GM21381 (cell line): ENCODE results near the gene CA5A.

ENCODE experiments used
- ATAC-seq: cut with Tn5 transposase; IDR thresholded peaks from one replicate; pipeline ENCODE4 v1.9.1; 2021; ENCODE audit warnings: mild to moderate bottlenecking, moderate library complexity; ENCODE audit not compliant: unreplicated experiment

The CA5A gene

GRCh38 chr16:87854053-87854906 is 82.0 kb downstream of the CA5A start:
- no peak for ATAC-seq

DNA sequence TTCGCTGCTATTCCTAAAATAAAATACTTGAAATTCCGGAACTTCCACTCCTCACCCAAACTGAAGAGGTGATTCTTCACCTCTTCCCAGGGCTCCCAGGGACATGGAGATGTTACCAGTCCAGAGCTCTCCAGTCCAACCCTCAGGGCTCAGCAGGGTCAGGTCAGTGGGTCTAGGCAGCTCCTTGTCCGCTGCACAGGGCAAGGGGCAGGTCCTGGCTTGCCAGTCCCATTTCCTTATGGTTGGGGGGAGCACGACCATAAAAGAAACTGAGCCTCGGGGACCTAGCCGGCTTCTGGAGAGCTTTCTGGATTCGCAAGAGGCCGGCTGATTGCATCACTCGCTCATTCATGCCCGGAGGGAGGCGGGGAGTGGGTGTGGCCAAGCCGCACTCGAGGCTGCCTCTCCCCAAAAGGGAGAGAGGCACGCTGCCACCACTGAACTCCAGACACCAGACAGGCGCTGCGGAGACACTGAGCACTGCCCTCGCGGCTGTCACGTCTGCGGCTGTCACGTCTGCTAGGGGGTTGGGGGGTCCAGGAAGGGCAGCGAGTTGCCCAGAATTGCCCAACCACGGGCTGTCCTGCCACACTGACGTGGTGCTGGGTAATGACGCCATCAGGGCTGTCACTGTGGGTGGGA is 82.8 kb downstream of the CA5A start:
- no peak for ATAC-seq

GRCh38 chr16:87851601-87852000 is 84.7 kb downstream of the CA5A start:
- no peak for ATAC-seq

DNA sequence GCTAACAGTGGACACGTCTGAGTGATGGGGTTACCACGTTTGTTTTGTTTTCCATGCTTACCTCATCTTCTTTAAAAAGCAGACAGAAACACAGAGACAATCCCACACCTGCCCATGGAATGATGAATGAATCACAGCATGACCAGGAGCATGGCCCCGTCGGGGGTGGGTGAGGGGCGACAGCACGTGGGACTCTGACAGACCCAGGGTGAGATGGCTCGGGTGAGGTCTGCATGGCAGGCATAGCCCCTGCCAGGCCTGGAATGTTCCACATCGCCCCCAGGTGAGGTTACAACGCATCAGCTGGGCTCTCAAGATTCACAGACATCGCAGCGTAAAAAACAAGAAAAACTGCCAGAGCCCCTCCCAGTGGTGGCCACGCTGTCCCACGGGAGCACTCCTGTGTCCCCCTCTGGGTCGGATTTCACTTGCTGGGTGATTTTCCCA is 85.2 kb downstream of the CA5A start:
- ATAC-seq, result no peak

GRCh38 chr16:87850009-87851006 is 86.0 kb downstream of the CA5A start:
- no peak for ATAC-seq

GRCh38 chr16:87849419-87850008 is 86.8 kb downstream of the CA5A start:
- no peak for ATAC-seq

- no peak for ATAC-seq
Measured at GRCh38 chr16:87848676-87849345, 87.5 kb downstream of the CA5A start.

DNA sequence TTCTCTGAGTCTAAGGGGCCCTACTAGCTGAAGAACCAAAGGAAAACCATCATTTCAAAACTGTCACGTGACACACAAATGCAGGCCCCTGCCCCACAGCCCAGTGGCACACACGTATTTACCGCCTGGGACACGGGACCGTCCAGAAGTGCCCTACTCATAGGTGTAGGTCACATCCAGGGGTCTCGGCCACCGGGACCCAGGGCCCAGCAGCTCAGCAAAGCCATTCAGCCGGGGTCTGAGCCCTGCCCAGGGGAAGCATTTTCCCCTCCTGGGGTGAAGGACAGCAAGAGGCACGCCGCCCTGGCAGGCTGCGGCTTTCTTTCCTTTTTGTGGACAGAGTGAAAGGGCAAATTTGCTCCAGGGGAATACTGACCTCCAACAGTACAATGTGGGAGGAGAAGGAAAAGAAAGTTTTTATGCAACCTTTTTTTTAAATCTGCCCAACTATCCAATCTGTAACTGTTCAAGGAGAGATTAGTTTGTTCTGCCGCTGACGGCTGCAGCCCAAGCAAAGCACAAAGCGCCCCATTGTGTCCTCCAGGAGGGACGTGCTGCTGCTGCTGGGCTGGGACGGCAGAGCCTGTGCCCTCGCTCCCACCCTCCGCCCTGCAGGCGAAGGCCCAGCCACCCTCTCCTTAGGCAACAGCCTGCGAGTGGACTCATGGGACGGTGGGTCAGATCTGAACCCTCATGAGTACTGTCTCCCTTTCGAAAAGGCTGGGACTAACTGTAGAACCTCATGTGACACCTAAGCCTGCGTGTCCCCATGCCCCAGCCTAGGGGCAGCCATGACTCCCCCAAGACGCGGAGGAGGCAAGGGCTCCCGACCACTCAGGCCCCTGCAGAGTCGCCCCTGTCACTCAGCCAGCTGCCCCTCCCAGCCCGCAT is 88.3 kb downstream of the CA5A start:
- no peak for ATAC-seq

- ATAC-seq, result no peak
Measured at GRCh38 chr16:87847467-87847784, 88.9 kb downstream of the CA5A start.

DNA sequence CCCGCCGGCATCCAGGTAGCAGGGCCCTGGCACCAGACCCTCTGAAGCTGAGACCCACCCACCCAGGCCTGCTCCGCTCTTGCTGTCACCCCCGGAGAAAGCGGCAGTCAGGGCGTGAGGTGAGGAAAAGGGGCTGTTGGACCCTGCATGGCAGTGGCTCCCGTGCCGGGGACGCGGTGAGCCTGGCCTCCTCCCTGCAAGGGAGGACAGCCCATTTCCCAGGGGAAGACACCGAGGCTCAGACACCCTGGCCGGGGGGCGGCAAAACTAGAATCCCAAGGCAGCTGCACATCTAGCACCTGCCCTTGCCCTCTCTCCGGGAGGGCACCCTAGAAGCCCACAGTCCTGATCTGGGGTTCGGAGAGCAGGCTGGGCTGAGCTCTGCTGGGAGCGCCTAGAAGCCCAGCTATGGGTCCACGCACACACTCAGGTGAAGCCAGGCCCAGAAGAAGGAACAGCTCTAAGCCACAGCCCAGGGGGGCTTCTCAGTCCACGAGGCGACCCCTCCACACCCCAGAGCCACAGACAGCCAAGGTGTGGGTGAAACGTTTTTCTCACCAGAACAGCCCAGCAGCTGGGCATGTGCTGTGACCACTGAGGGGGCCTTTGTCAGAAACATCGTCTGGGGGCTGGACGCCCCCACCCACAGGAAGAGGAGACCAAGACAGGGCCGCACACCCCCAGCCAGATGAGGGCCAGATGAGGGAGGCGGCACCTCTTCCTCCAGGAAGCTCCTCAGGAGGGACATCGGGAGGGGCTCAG is 89.4 kb downstream of the CA5A start:
- ATAC-seq, result no peak

DNA sequence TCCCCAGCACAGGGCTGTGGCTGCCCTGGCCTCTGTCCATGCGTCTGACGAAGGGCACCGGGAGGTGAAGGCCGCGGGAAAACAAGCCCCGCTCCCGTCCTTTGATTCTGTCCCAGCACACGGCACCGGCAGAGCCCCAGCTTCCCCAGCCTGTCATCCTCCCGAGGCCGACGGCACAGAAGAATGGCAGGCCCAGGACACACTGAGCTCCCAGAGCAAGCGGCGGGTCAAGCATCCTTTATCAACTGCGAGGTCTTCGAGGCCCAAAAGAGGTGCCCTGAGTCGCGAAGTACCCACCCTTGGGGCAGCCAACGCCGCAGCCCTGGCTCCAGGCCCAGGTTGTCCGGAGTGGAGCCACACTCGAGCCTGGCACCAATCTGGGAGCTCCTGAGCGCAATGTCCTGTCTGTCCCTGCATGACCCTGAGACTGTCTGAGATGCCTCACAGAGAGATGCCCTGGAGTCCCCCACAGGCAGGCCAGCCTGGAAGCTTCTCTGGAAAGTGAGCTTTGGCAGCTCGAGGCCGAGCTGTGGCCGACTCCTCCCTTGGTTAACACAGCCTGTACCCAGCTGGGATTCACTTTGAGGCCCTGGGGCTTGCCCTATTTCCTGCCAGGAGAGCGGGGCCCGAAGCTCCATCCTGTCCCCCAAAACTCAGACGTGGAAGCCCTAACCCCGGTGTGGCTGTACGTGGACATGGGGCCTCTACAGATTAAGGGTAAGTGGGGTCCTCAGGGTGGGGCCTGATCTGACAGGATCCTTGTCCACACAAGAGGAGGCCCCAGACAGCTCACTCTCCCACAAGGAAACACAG is 90.3 kb downstream of the CA5A start:
- ATAC-seq, result no peak

- ATAC-seq, result no peak
Measured at GRCh38 chr16:87845213-87845612, 91.1 kb downstream of the CA5A start.

- ATAC-seq, result no peak
Measured at GRCh38 chr16:87844809-87845208, 91.5 kb downstream of the CA5A start.

DNA sequence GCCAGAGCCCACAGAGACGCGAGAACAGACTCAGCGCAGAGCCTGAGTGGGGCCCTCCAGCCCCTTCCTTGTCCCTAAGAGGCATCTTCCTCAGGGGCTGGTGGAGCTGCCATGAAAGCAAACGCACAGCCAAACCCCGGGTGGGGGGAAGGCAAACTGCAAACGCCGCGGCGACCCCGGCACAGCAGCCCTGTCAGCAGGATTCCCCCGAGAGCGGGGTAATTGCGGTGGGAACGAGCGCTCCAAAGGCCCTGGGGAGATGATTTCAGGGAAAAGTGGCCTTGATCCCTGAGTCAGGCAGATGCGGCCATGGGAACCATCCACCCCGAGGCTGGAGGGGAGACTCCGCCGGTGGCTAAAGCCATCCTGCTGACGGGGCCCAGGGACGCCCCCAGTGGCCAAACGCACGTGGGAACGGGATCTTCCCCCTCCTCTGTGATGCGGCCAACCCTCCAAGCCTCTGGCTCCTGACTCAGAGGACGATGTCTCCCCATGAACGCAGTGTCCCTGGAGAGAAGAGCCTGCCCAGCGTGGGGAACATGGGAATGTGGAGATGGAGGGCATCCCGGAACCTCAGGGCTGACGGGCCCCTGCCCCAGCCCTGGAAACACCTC is 92.1 kb downstream of the CA5A start:
- ATAC-seq, result no peak

GRCh38 chr16:87843678-87844105 is 92.6 kb downstream of the CA5A start:
- no peak for ATAC-seq

DNA sequence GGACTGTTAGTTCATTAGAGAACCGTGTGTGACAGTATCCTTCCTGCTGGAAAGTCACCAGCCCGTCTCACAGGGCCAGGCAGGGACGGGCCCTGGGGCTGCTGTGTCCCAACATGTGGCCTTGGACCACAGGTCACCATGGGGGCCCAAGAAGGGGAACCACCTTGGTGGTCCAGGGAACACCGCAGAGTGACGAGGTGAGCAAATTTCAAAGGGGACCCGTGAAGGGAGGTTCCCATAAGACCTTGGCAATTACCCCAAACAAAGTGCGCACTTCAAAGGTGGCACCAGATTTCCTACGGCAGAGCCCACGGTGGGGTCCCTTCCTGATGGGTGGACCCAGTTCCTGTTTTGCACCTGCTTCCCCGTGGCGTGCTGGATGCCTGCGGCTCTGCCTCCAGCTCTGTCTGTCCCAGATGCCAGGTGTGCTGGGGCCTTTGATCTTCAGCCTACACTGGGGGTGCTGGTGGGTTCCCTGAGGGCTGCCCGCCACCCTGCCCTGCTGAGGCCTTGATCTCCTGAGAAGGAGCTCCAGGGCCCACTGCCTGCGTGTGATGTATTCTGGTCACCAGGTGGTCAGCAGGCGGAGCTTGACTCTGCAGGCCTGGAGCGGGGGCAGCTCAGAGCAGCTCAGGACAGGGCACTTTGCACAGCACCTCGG is 94.0 kb downstream of the CA5A start:
- no peak for ATAC-seq
